NT2/D1 (cell line): ENCODE results near the gene C12orf57.
A peak's percentile ranks its signal among the peaks of the same experiment; 100 is the strongest.

ENCODE experiments used
- DNase-seq: peaks from one replicate; pipeline ENCODE4 v3.0.0-alpha.2; 2011; ENCODE audit warnings: low read depth, low spot score
- H3K27me3 ChIP-seq: 2 replicates; pipeline ENCODE4 v1.6.0; 2011; ENCODE audit warnings: mild to moderate bottlenecking; ENCODE audit not compliant: insufficient read length, insufficient read depth
- H3K36me3 ChIP-seq: 2 replicates; pipeline ENCODE4 v1.6.1; 2011; ENCODE audit warnings: mild to moderate bottlenecking, low read length, mixed read lengths; ENCODE audit not compliant: insufficient read depth, insufficient read length
- H3K4me1 ChIP-seq: 2 replicates; pipeline ENCODE4 v1.5.1; 2011; ENCODE audit not compliant: insufficient read depth, insufficient read length
- H3K4me3 ChIP-seq: 2 replicates; pipeline ENCODE4 v1.5.1; 2011; ENCODE audit warnings: low read depth; ENCODE audit not compliant: insufficient read length
- H3K9ac ChIP-seq: 2 replicates; pipeline ENCODE4 v1.6.0; 2011; ENCODE audit warnings: low read depth; ENCODE audit not compliant: insufficient read length
- H3K9me3 ChIP-seq: 2 replicates; pipeline ENCODE4 v1.5.1; 2011; ENCODE audit warnings: mild to moderate bottlenecking, low read length; ENCODE audit not compliant: insufficient read depth
- SUZ12 ChIP-seq: IDR thresholded peaks from 2 replicates; pipeline ENCODE4 v1.6.1; 2011; ENCODE audit not compliant: insufficient read length, insufficient read depth; ENCODE audit errors: extremely low read depth
- YY1 ChIP-seq: IDR thresholded peaks from 2 replicates; pipeline ENCODE4 v1.6.1; 2011; ENCODE audit not compliant: insufficient read length, insufficient read depth
- ZNF274 ChIP-seq: IDR thresholded peaks from 2 replicates; pipeline ENCODE4 v1.6.1; 2011; ENCODE audit warnings: mild to moderate bottlenecking, low read depth, low read length

Gene C12orf57

DNA sequence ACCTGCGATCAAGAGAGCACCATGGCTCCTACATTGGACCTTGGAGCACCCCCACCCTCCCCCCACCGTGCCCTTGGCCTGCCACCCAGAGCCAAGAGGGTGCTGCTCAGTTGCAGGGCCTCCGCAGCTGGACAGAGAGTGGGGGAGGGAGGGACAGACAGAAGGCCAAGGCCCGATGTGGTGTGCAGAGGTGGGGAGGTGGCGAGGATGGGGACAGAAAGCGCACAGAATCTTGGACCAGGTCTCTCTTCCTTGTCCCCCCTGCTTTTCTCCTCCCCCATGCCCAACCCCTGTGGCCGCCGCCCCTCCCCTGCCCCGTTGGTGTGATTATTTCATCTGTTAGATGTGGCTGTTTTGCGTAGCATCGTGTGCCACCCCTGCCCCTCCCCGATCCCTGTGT, 2.0 kb upstream of the C12orf57 start:
- H3K27me3 ChIP-seq = no peaks in the 10 kb centered on the region
- peak overlapping the region; percentile 12 for H3K9ac ChIP-seq
- H3K4me3 ChIP-seq = no peak overlapping the region
- H3K9me3 ChIP-seq = no peaks in the 10 kb centered on the region
- TF ChIP-seq ZNF274 = no peak
- TF ChIP-seq YY1 = no peak
- TF ChIP-seq SUZ12 = no peak
- DNase-seq = no peak
- H3K4me1 ChIP-seq = peaks cover 33% of the 10 kb centered on the region
- H3K36me3 ChIP-seq = peaks cover 61% of the 10 kb centered on the region

DNA sequence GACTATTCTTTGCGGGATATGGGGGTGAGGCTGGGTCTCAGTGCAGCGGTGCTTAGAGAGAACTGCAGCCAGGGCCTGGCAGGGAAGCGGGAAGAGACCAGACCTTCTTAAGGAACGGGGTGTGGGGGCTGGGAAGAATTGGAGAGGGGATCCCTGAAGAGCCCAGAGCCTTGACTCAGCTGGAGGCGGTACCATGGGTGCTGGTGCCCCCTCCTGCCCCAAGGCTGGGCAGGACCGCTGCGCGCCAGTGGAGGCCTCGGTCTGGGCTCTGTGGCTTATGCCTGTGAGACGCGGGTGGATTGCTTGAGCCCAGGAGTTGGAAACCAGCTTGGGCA, 1.5 kb upstream of the C12orf57 start:
- H3K9ac ChIP-seq = peak overlapping the region; percentile 27
- TF ChIP-seq SUZ12 (no peak), ZNF274 (no peak), YY1 (no peak)
- peaks cover 33% of the 10 kb centered on the region for H3K4me1 ChIP-seq

DNA sequence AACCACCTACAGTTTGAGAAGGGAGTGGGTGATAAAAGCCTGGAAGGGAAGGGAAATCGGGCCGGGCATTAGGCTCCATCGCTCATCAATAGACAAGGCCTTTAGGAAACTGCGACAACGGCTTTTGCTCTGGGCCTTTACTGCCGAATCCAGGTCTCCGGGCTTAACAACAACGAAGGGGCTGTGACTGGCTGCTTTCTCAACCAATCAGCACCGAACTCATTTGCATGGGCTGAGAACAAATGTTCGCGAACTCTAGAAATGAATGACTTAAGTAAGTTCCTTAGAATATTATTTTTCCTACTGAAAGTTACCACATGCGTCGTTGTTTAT, 467 bp upstream of the C12orf57 start:
- peak; percentile 99 for DNase-seq
- Histone ChIP-seq H3K9ac (peak overlapping the region; percentile 100), H3K36me3 (peaks cover 63% of the 10 kb centered on the region), H3K27me3 (no peaks in the 10 kb centered on the region), H3K4me3 (peak overlapping the region; percentile 13), H3K4me1 (peaks cover 31% of the 10 kb centered on the region), H3K9me3 (no peaks in the 10 kb centered on the region)
- TF ChIP-seq YY1 (no peak), ZNF274 (no peak), SUZ12 (no peak)

More for the DNA sequence above, 1.5 kb upstream of the C12orf57 start:
- DNase-seq = no peak
- Histone ChIP-seq H3K27me3 (no peaks in the 10 kb centered on the region), H3K9me3 (no peaks in the 10 kb centered on the region), H3K36me3 (peaks cover 60% of the 10 kb centered on the region), H3K4me3 (no peak overlapping the region)

DNA sequence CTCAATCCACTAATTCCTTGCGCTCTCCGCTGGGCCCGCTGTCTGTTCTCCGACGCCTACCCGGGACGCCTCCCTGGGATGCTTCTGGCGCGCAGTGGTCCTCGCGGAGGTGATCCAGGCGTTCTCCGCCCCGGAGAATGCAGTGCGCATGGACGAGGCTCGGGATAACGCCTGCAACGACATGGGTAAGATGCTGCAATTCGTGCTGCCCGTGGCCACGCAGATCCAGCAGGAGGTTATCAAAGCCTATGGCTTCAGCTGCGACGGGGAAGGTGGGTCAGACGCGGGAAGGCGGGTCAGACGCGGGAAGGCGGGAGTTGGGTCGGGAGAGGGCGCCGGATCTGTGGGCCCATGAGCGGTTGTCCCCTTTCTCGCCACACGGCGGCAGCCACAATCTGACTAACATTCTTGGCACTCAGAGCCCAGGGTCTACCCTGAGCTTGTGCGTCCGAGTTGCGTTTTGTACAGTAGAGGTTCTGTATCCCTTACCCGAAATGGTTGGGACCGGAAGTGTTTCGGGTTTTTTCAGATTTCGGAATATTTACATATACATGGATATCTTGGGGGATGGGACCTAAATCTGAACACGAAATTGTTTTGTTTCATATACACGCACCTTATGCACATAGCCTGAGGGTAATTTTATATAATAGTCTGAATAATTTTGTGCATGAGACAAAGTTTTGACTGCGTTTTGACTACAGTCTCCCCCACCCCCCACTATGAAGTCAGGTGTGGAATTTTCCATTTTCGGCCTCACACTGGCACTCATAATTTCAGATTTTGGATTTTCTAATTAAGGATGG, 762 bp downstream of the C12orf57 start:
- TF ChIP-seq YY1 = no peak
- peak overlapping the region; percentile 97 for H3K4me3 ChIP-seq
- H3K27me3 ChIP-seq = no peaks in the 10 kb centered on the region
- H3K9me3 ChIP-seq = no peaks in the 10 kb centered on the region
- H3K9ac ChIP-seq = peak overlapping the region; percentile 100
- peak; percentile 99 for DNase-seq
- peaks cover 50% of the 10 kb centered on the region for H3K36me3 ChIP-seq
- H3K4me1 ChIP-seq = peaks cover 23% of the 10 kb centered on the region

DNA sequence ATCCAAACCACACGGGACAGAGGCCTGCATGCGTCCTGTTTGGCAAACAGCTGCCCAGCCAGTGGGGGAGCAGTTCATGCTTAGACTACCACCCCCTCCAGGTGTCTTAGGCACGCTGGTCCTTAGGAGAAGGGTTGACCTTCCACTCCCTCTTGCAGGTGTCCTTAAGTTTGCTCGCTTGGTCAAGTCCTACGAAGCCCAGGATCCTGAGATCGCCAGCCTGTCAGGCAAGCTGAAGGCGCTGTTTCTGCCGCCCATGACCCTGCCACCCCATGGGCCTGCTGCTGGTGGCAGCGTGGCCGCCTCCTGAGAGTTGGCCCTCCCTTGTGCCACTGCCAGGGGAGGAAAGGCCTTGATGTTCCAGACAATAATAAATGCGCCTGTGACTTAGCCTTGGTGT, 1.8 kb downstream of the C12orf57 start:
- H3K9me3 ChIP-seq = no peaks in the 10 kb centered on the region
- peak overlapping the region; percentile 100 for H3K9ac ChIP-seq
- DNase-seq = no peak
- TF ChIP-seq YY1 (no peak), SUZ12 (no peak), ZNF274 (no peak)
- peaks cover 40% of the 10 kb centered on the region for H3K36me3 ChIP-seq
- peak overlapping the region; percentile 52 for H3K4me3 ChIP-seq
- H3K4me1 ChIP-seq = peaks cover 23% of the 10 kb centered on the region
- no peaks in the 10 kb centered on the region for H3K27me3 ChIP-seq

DNA sequence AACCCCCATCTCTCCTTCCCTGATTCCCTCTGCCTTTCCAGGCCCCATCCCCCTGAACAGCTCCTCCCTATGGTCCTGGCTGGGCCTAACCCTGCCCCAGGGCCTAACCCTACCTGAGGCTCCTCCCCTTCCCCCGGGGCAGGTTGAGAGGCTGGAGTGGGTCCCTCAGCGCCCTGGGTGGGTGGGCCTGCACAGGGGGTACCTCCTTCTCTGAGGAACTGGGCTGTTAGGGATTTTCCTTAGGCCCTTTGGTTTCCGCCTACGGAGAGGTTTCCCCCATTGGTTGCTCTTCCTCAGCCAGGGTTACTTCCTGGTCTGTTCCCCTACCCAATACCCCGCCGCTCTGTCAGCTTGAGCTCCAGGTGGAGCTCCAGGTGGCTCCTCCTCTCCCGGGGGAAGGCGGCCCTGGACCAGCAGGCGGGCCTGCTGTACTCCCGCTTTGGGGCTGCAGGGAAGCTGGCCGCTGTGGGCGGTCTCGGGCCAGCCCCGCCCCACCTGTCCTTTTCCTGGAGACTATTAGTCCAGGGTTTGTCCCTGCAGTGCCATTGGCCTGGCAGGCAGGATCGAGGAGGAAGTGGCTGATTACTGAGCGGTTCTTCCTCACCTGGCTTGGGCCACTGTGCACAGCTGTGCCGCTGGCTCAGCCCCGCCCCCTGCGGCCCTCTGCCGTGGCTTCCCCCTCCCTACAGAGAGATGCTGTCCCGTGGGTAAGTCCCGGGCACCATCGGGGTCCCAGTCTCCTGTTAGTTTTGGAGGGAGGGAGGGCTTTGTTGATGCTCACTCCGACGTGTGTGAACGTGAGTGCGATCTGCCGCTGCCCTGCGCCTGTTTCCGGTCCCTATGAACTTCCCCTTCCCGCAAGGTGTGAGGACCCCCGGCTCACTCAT, 2.5 kb downstream of the C12orf57 start:
- TF ChIP-seq YY1 = no peak
- no peak for TF ChIP-seq SUZ12
- no peak for TF ChIP-seq ZNF274
- H3K9me3 ChIP-seq = no peaks in the 10 kb centered on the region
- peaks cover 25% of the 10 kb centered on the region for H3K4me1 ChIP-seq
- H3K9ac ChIP-seq = peak overlapping the region; percentile 100
- peak overlapping the region; percentile 52 for H3K4me3 ChIP-seq
- DNase-seq = peak; percentile 95
- H3K27me3 ChIP-seq = no peaks in the 10 kb centered on the region
- H3K36me3 ChIP-seq = peaks cover 33% of the 10 kb centered on the region

DNA sequence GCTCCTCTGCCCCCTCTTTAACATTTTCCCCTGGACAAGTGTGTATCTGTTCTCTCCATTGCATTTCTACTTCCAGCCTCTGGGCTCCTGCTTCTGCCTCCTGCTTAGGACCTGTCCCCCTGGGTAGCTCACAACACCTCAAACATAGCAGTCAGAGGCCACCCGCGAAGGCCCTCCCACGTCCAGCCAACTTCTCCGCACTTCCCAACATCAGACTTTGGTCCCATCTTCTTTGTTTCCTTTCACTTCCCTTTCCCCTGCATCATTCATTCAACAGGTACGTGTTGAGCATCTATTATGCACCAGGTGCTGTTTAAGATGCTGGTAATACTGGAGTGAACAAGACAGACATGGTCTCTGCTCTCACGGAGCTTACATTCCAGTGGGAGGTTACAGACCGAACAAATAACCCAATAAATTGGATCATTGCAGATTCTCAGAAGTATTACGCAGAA, 3.1 kb downstream of the C12orf57 start:
- H3K4me3 ChIP-seq = peak overlapping the region; percentile 52
- peak overlapping the region; percentile 72 for H3K9ac ChIP-seq
- DNase-seq = no peak
- TF ChIP-seq SUZ12 = no peak
- H3K36me3 ChIP-seq = peaks cover 27% of the 10 kb centered on the region
- H3K9me3 ChIP-seq = no peaks in the 10 kb centered on the region
- H3K4me1 ChIP-seq = peaks cover 26% of the 10 kb centered on the region
- no peaks in the 10 kb centered on the region for H3K27me3 ChIP-seq
